Bronchial smooth muscle cell (primary cell): ENCODE results near the gene GLIS2. TPM values are rescaled to one million over a fixed set of nuclear protein-coding genes. Genes with fewer than 3 reads are reported as not detected.

Experiments
- total RNA-seq: library from RNA; depleted of rRNA; stranded (reverse); fragments of >200 nt; gene quantifications from 2 replicates; pipeline ENCODE4 v1.2.1, GENCODE V29; 2014

GLIS2 gene
- total RNA-seq = 2.4 and 3.1 TPM in 2 replicates

DNA sequence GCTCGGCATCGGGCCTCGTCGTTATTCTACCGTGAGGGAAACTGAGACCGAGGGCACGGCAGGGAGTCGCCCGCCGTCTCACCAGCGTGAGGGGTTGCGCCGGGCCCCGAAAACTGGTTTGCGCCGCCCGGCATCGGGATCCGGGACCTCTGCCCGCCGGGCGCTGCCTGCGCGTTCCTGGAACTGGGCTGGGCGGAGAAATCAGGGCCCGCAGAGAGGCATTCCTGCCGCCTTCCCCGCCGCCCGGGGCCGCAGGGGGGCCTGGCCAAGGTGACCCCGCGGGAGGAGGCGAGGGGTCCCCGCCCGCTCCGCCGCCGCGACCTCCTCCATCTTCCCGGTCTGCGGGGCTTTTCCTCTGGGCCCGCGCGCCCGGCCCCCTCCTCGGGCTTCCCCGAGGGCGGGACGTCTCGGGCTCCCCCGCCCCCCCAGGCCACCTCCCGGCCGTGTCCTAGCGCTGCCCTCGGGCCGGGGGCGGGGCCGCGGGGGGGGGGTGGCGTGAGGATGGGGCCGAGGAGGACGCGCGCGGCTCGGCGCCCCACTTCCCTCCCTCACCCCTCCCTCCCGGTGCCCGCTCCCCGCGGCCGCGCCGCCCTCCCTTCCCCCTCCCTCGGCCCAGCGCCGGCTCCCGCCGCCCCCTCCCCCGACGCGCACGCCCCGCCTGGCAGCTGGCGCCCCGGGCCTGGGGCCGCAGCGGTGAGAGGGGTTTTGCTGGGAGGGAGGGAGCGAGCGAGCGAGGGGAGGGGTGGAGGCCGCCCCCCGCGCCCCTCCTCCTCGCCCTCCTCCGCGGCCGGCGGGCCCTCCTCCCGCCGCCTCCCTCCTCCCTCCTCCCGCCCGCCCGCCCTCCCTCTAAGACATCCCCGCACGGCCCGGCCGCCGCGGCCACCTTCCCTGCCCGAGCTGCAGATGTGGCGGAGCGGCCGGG is at the start of gene GLIS2:
GLIS2 (plus strand) TSS at position 882 of the 922 bp plus-strand sequence. CDS start 16,214 bp downstream, outside the sequence.

DNA sequence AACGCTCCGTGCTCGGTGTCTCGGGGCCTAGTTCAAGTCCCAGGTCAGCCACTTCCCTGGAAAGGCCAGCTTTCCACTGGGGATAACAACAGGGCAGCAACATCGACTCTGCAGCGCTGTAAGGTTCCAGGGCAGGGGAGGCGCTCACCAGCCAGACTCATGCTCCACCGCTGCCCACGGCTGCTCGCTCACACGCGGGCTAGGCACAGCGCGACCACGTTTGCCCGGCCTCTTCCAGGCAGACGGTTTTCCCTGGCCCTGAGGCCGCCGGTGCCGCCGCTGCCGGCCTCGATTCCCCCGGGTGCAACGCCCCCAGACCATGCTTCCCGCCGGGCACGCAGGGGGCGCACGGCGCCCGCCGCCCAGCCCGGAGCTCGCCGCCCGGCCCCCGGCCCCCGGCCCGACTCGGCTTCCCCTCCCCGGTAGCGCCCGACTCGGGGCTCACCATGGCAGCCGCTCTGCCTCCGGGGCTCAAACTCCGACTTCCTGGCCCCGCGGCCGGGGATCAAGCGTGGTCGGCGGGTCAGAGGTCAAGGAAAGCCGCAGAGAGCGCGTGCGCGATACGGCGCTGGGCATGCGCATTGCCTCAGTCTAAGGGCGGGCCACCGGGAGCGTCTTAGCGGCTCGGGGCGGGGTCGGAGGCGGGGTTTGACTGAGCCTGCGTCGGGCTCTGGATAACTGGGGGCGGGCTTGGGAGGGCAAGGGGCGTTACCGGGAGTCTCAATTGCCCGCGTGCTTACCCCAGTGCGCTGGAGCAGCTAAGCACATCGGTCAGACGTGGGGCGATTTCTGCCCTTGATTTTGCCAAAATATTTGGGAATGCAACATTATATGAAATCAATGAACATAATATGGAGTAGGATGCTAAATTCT is 35.2 kb downstream of the GLIS2 start, which contains the start of gene PAM16:
PAM16 (minus strand) TSS at position 535 of the 873 bp plus-strand sequence; CDS start at position 448, 87 bp downstream.

DNA sequence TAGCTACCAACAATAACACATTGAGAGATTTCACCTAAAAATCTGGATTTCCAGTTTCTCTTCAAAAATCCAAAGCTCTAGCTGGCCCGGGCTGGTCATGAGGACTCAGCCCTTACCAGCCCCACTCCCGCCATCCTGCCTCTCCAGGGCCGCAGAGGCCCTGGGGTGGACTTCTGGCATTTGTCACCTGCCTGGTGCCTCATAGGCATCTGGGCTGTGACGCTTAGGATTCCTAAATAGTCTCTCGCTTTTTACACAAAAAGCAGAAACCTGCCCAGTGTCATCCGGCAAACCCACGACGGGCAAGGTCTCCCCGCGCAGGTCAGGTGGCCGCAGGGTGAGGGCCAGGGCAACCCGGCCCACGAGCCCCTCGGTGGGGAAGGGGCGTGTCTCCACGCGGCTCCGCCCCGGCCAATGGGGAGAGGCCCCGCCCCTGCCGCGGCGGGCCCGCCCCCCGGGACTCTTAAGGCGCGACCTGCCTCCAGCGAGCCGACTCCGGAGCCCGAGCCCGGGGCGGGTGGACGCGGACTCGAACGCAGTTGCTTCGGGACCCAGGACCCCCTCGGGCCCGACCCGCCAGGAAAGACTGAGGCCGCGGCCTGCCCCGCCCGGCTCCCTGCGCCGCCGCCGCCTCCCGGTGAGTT is 55.6 kb downstream of the GLIS2 start, which contains the start of gene VASN:
VASN (plus strand) TSS at position 492 of the 644 bp plus-strand sequence. CDS start 9,030 bp downstream, outside the sequence.

Other genes starting within 250 kb of the GLIS2 start
- 12.3 and 19.6 TPM in 2 replicates for gene ADCY9, start 199.6 kb upstream of the GLIS2 start, total RNA-seq
- gene SRL, start 74.0 kb upstream of the GLIS2 start, total RNA-seq = 0.26 and 0.47 TPM in 2 replicates
- 14.8 and 18.5 TPM in 2 replicates for gene TFAP4, start 43.0 kb upstream of the GLIS2 start, total RNA-seq
- 20.4 and 26.5 TPM in 2 replicates for gene PAM16, start 35.3 kb downstream of the GLIS2 start, total RNA-seq
- 57.5 and 98.9 TPM in 2 replicates for gene VASN, start 55.8 kb downstream of the GLIS2 start, total RNA-seq
- 7.7 and 16.6 TPM in 2 replicates for gene CORO7, start 100.5 kb downstream of the GLIS2 start, total RNA-seq
- gene DNAJA3, start 109.8 kb downstream of the GLIS2 start, total RNA-seq = 31.5 and 39.1 TPM in 2 replicates
- gene NMRAL1, start 158.6 kb downstream of the GLIS2 start, total RNA-seq = 53.5 and 59.3 TPM in 2 replicates
- 32.8 and 52.9 TPM in 2 replicates for gene HMOX2, start 160.3 kb downstream of the GLIS2 start, total RNA-seq
- gene CDIP1, start 222.7 kb downstream of the GLIS2 start, total RNA-seq = 6.4 and 9.6 TPM in 2 replicates
- under 0.01 TPM in 2 replicates for gene C16orf96, start 240.3 kb downstream of the GLIS2 start, total RNA-seq